ENCODE data around the gene PSTK. TPM values are rescaled to one million over a fixed set of nuclear protein-coding genes. Genes with fewer than 3 reads are reported as not detected.

The PSTK gene
- total RNA-seq, 2 donors from 2014 or later = 1.7 to 2.6 TPM

DNA sequence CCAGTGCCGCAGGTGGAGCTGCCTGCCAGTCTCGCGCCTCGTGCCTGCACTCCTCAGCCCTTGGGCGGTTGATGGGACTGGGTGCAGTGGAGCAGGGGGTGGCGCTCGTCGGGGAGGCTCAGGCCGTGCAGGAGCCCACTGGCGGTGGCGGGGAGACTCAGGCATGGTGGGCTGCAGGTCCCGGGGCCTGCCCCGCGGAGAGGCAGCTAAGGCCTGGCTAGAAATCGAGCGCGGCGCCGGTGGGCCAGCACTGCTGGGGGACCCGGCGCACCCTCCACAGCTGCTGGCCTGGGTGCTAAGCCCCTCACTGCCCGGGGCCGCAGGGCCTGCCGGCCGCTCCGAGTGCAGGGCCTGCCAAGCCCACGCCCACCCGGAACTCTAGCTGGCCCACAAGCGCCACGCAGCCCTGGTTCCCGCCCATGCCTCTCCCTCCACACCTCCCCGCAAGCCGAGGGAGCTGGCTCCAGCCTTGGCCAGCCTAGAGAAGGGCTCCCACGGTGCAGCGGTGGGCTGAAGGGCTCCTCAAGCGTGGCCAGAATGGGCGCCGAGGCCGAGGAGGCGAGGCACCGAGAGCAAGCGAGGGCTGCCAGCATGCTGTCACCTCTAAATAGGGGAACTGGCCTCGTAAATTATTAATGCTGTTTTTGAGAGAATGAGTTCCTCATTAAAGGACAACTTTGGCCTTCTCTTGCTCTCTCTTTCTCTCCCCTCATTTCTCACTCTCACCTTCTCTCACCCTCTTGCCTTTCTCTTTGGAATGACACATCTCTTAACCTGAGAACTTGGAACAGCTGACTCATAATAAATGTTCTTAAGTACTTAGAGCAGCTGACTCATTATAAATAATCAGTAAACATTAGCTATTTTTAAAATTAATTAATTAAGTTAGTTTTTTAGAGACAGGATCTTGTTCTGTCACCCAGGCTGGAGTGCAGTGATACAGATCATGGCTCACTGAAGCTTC is 33.5 kb downstream of the PSTK start:
- no peaks in the 10 kb centered on the region for H3K27me3 ChIP-seq
- H3K27ac ChIP-seq = no peak overlapping the region
- no peak overlapping the region for H3K9ac ChIP-seq (ENCODE audit: low read depth in 2 of 2, low read length in 2 of 2)
- no peak for TF ChIP-seq CTCF (IDR thresholded peaks at IDR 0.05)
- intact Hi-C loops (cut with DNase I) = no loop called here
- no peak for DNase-seq
- H3K36me3 ChIP-seq = no peaks in the 10 kb centered on the region
- H3K4me3 ChIP-seq = no peak overlapping the region
- no peaks in the 10 kb centered on the region for H3K9me3 ChIP-seq
- H3K4me1 ChIP-seq = no peaks in the 10 kb centered on the region

DNA sequence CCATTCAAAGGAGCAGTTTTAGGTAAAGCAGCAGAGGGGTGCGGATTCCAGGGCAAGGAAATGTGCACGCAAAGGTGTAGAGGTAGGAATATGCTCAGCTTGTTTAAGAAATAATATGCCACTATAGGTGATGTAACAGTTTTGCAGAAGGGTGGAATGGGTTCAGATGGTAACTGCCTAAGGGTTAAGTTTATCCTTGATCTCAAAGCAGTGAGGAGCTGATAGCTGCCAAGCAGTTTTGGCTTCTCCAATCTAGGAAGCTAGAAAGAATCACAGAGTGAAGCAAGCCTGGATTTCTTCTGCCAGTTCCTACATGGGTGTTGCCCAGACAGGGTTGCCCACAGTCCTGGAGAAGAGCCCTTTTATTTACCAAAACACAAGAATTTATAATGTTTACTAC is 34.6 kb downstream of the PSTK start:
- Histone ChIP-seq H3K9me3 (no peaks in the 10 kb centered on the region), H3K4me1 (no peaks in the 10 kb centered on the region), H3K4me3 (no peak overlapping the region), H3K36me3 (no peaks in the 10 kb centered on the region), H3K27me3 (no peaks in the 10 kb centered on the region), H3K27ac (no peak overlapping the region), H3K9ac (ENCODE audit: low read depth in 2 of 2, low read length in 2 of 2) (no peak overlapping the region)
- no peak for DNase-seq
- TF ChIP-seq CTCF (IDR thresholded peaks at IDR 0.05) = no peak
- intact Hi-C loops (cut with DNase I) = no loop called here

GRCh38 chr10:123016228-123016627 is 36.0 kb downstream of the PSTK start:
- Histone ChIP-seq H3K36me3 (no peaks in the 10 kb centered on the region), H3K4me1 (no peaks in the 10 kb centered on the region), H3K9ac (ENCODE audit: low read depth in 2 of 2, low read length in 2 of 2) (no peak overlapping the region), H3K9me3 (no peaks in the 10 kb centered on the region), H3K4me3 (no peak overlapping the region), H3K27ac (no peak overlapping the region), H3K27me3 (no peaks in the 10 kb centered on the region)
- no peak for DNase-seq
- intact Hi-C loops (cut with DNase I) = no loop called here
- TF ChIP-seq CTCF (IDR thresholded peaks at IDR 0.05) = no peak

DNA sequence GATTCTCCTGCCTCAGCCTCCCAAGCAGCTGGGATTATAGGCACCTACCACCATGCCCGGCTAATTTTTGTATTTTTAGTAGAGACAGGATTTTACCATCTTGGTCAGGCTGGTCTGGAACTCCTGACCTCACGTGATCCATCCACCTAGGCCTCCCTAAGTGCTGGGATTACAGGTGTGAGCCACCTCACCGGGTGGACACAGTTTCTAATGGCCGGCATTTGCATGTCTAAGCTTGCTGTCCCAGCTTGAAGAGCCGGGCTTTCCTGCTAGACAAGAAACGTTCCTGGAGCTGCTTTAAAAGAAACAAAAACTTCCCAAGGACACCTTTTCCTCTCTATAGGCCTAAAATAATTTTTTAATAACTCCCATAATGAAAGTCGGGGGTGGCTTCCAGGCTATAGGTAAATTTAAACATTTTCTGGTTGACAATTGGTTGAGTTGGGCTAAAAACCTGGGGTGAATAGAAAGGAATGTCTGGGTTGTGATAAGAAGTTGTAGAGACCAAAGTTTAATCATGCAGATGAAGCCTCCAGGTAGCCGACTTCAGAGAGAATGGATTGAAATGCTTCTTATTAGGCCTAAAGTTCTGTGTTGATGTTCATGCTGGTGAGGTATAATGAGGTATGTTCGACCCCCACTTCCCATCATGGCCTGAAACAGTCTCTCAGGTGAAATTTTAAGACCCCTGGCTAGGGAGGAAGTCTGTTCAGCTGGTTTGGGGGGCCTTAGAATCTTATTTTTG is 37.4 kb downstream of the PSTK start:
- no peak overlapping the region for H3K9ac ChIP-seq (ENCODE audit: low read depth in 2 of 2, low read length in 2 of 2)
- H3K27ac ChIP-seq = no peak overlapping the region
- intact Hi-C loops (cut with DNase I) = no loop called here
- no peaks in the 10 kb centered on the region for H3K4me1 ChIP-seq
- no peaks in the 10 kb centered on the region for H3K36me3 ChIP-seq
- no peak overlapping the region for H3K4me3 ChIP-seq
- DNase-seq = no peak
- H3K9me3 ChIP-seq = no peaks in the 10 kb centered on the region
- no peak for TF ChIP-seq CTCF (IDR thresholded peaks at IDR 0.05)
- no peaks in the 10 kb centered on the region for H3K27me3 ChIP-seq

DNA sequence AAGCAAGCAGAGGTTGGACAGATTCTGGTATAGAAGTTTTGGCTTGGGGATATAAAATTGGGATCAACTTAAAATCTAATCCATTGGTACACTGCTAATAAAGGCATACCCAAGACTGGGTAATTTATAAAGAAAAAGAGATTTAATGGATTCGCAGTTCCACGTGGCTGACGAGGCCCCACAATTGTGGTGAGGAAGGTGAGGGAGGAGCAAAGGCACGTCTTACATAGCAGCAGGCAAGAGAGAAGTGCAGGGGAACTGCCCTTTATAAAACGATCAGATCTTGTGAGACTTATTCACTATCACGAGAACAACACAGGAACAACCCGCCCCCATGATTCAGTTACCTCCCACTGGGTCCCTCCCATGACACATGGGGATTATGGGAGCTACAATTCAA is 38.3 kb downstream of the PSTK start:
- Histone ChIP-seq H3K4me3 (no peak overlapping the region), H3K9me3 (no peaks in the 10 kb centered on the region), H3K36me3 (no peaks in the 10 kb centered on the region), H3K27ac (no peak overlapping the region), H3K27me3 (no peaks in the 10 kb centered on the region), H3K4me1 (no peaks in the 10 kb centered on the region), H3K9ac (ENCODE audit: low read depth in 2 of 2, low read length in 2 of 2) (no peak overlapping the region)
- DNase-seq = no peak
- TF ChIP-seq CTCF (IDR thresholded peaks at IDR 0.05) = no peak
- intact Hi-C loops (cut with DNase I) = no loop called here

Measured in colonic mucosa (tissue), 4 donors.